ENCODE data around the gene FOXI3. TPM values are rescaled to one million over a fixed set of nuclear protein-coding genes. Genes with fewer than 3 reads are reported as not detected.
"Not testable (repeated sequence)": the region's sequence is repeated elsewhere in the genome, so short reads cannot be mapped to it uniquely, and the experiment has no call there.

The FOXI3 gene
- total and polyA plus RNA-seq, 2 experiments from 2014 or later: not detected

GRCh38 chr2:88437010-88437409 lies 15.5 kb downstream of the FOXI3 start:
- H3K27me3 ChIP-seq: no peaks in the 10 kb centered on the region
- TF ChIP-seq, protein P1, sequence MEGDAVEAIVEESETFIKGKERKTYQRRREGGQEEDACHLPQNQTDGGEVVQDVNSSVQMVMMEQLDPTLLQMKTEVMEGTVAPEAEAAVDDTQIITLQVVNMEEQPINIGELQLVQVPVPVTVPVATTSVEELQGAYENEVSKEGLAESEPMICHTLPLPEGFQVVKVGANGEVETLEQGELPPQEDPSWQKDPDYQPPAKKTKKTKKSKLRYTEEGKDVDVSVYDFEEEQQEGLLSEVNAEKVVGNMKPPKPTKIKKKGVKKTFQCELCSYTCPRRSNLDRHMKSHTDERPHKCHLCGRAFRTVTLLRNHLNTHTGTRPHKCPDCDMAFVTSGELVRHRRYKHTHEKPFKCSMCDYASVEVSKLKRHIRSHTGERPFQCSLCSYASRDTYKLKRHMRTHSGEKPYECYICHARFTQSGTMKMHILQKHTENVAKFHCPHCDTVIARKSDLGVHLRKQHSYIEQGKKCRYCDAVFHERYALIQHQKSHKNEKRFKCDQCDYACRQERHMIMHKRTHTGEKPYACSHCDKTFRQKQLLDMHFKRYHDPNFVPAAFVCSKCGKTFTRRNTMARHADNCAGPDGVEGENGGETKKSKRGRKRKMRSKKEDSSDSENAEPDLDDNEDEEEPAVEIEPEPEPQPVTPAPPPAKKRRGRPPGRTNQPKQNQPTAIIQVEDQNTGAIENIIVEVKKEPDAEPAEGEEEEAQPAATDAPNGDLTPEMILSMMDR (IDR thresholded peaks at IDR 0.05; ENCODE audit: low read depth, low read length): no peak
- no peaks in the 10 kb centered on the region for H3K9me3 ChIP-seq (ENCODE audit: low read depth)
- no peak overlapping the region for H3K4me3 ChIP-seq
- no peak overlapping the region for H3K27ac ChIP-seq
- no peaks in the 10 kb centered on the region for H3K36me3 ChIP-seq
- H3K4me1 ChIP-seq (ENCODE audit: low read depth): no peaks in the 10 kb centered on the region
- no peak for DNase-seq (ENCODE audit: low read depth in 1 of 2, low spot score in 1 of 2)

DNA sequence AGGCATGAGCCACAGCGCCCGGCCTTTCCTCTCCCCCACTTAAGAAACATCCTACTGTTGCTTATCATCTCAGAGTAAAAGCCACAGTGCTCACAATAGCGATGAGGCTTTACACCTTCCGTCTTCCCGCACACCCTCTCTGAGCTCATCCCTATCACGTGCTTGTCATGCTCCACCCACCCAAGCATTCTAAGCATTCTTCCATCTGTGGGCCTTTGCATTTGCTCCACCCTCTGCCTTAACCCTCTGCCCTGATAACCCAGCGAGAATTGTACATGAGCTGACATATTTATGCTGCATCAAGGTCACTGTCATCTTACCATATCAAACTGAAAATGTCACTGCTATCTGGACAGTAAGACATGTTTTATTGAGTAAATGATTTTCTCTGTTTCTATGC lies 22.6 kb downstream of the FOXI3 start:
- no peak for DNase-seq (ENCODE audit: low read depth in 1 of 2, low spot score in 1 of 2)
- H3K27ac ChIP-seq: no peak overlapping the region
- TF ChIP-seq, protein P1 (IDR thresholded peaks at IDR 0.05; ENCODE audit: low read depth, low read length): no peak
- no peaks in the 10 kb centered on the region for H3K27me3 ChIP-seq
- no peak overlapping the region for H3K4me3 ChIP-seq
- no peaks in the 10 kb centered on the region for H3K9me3 ChIP-seq (ENCODE audit: low read depth)
- H3K4me1 ChIP-seq (ENCODE audit: low read depth): no peaks in the 10 kb centered on the region
- H3K36me3 ChIP-seq: no peaks in the 10 kb centered on the region

DNA sequence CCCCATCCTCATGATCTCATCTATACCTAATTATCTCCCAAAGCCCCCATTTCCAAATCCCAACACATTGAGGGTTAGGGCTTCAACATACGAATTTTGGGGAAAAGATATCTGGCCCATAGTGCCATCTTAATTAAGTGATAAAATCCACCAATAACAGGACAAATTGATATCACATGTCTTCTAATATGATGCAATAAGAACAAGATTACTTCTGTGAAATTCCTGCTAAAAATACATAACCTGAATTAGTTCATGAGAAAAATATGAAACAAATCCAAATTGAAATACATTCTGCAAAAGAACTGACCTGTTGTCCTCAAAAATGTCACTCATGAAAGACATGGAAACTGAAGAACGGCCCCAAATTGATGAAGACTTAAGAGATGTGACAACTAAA lies 28.8 kb downstream of the FOXI3 start:
- no peaks in the 10 kb centered on the region for H3K27me3 ChIP-seq
- H3K4me1 ChIP-seq (ENCODE audit: low read depth): no peaks in the 10 kb centered on the region
- no peaks in the 10 kb centered on the region for H3K36me3 ChIP-seq
- H3K9me3 ChIP-seq (ENCODE audit: low read depth): no peaks in the 10 kb centered on the region
- no peak overlapping the region for H3K4me3 ChIP-seq
- TF ChIP-seq, protein P1 (IDR thresholded peaks at IDR 0.05; ENCODE audit: low read depth, low read length): no peak
- H3K27ac ChIP-seq: no peak overlapping the region
- DNase-seq (ENCODE audit: low read depth in 1 of 2, low spot score in 1 of 2): no peak

DNA sequence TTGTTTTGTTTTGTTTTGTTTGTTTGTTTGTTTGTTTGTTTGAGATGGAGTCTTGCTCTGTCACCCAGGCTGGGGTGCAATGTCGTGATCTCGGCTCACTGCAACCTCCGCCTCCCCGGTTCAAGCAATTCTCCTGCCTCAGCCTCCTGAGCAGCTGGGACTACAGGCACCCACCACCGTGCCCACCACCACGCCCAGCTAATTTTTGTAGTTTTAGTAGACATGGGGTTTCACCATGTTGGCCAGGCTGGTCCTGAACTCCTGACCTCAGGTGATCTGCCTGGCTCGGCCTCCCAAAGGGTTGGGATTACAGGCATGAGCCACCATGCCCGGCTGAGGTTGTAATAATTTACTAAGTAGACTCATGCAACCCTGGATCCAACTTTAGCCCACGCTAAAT lies 33.4 kb downstream of the FOXI3 start:
- not testable (repeated sequence) for H3K4me1 ChIP-seq (ENCODE audit: low read depth); H3K4me3 ChIP-seq; H3K27ac ChIP-seq; DNase-seq (ENCODE audit: low read depth in 1 of 2, low spot score in 1 of 2); H3K36me3 ChIP-seq; H3K27me3 ChIP-seq; H3K9me3 ChIP-seq (ENCODE audit: low read depth)

- no peak overlapping the region for H3K27ac ChIP-seq
- no peaks in the 10 kb centered on the region for H3K4me1 ChIP-seq (ENCODE audit: low read depth)
- H3K9me3 ChIP-seq (ENCODE audit: low read depth): no peaks in the 10 kb centered on the region
- TF ChIP-seq, protein P1 (IDR thresholded peaks at IDR 0.05; ENCODE audit: low read depth, low read length): no peak
- no peak for DNase-seq (ENCODE audit: low read depth in 1 of 2, low spot score in 1 of 2)
- no peaks in the 10 kb centered on the region for H3K27me3 ChIP-seq
- no peaks in the 10 kb centered on the region for H3K36me3 ChIP-seq
- no peak overlapping the region for H3K4me3 ChIP-seq
Measured at GRCh38 chr2:88416016-88416663, 36.4 kb downstream of the FOXI3 start.

DNA sequence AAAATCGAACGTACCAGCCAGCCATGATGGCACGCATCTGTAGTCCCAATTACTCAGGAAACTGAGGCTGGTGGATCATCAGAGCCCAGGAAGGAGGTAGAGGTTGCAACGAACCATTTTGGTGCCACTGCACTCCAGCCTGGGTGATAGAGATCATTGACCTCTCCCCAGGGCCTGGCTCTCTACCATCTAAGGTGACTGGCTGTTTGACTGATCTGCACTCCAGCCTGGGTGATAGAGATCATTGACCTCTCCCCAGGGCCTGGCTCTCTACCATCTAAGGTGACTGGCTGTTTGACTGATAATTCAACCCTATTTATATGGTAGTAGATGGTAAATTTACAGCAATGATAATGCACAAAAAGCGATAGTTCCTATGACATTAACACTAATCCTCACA lies 43.6 kb downstream of the FOXI3 start:
- not testable (repeated sequence) for H3K27ac ChIP-seq; DNase-seq (ENCODE audit: low read depth in 1 of 2, low spot score in 1 of 2); H3K4me3 ChIP-seq; H3K9me3 ChIP-seq (ENCODE audit: low read depth); H3K27me3 ChIP-seq; H3K4me1 ChIP-seq (ENCODE audit: low read depth); H3K36me3 ChIP-seq

Measured in cardiac muscle cell (in vitro differentiated cells and primary cell).